Astrocyte of the hippocampus (primary cell): ENCODE measurements around the gene RXRA.

Experiments
- DNase-seq: peaks from one replicate; pipeline ENCODE4 v3.0.0; 2011; ENCODE audit warnings: low read depth, low spot score

Gene RXRA

DNA sequence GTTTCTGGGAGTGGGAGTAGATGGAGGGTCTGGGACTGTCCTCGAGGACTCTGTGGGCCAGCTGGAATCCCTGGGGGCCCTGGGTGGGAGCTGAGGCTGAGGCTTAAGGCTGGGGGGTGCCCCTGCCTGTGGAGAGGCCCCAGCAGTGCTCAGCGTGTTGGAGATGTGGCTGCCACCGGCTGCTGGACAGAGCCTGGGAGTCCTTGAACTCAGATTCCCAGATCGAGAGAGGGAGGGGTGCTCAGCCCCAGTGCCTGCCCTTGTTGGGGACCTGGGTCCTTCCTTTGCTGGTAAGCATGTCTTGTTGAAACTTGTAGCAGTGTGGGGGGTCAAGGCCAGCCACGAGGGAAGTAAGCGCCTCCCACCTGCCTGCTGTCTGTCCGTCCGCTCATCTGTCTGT lies 10.7 kb downstream of the RXRA start:
- no peak for DNase-seq

DNA sequence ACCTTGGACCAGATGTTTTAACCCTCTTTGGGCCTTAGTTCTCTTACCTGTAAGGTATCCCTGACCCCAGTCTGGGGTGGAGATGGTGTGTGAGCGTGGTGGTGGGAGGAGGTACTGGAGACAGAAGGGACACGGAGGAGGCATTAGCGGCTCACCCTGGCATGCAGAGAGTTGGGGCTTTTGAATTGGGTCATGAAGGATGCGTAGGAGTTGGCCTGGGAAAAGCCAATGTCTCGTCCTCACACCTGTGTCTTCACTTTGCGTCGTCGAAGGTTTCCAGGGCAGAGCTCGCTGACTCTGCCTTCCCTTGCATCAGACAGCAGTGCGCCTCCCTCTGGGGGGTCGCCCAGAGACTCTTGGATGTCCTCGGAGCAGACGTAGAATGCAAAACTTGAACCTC lies 11.2 kb downstream of the RXRA start:
- DNase-seq: no peak

DNA sequence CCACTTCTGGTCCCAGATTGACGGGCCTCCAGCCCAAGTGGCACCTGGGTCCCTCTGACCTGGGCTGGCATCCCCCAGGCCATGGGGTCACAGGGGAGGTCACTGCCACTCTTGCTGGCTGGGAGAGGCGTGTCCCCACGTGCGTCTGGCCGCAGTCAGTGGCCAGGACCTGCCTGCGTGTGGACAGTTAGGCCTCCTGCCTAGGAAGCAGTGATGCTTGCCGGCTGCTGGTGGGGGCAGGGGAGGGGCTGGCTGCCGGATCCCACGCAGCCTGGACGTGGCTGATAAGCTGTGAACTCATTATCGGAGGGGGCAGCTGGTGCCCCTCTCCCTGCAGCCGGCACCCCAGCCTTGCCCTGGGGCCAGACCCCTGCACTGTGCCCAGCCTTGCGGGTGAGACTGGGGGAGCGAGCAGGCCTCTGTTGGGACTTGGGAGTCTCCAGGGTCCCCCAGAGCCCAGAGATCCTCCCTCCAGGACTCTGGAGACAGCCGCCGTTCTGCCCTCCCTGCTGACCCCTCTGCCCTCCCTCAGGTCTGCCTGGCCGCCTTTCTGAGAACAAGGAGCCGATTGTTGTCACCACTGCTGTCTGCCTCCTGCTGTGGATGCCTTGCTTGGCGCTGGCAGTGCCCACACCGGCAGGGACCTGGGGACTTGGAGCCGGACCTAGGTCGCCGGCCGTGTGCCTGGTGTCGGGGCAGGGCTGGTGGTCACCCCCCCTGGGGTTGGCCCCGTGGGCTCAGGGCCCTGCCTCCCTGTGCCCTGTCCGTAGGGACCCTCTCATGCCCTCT lies 12.3 kb downstream of the RXRA start:
- DNase-seq: no peak

DNA sequence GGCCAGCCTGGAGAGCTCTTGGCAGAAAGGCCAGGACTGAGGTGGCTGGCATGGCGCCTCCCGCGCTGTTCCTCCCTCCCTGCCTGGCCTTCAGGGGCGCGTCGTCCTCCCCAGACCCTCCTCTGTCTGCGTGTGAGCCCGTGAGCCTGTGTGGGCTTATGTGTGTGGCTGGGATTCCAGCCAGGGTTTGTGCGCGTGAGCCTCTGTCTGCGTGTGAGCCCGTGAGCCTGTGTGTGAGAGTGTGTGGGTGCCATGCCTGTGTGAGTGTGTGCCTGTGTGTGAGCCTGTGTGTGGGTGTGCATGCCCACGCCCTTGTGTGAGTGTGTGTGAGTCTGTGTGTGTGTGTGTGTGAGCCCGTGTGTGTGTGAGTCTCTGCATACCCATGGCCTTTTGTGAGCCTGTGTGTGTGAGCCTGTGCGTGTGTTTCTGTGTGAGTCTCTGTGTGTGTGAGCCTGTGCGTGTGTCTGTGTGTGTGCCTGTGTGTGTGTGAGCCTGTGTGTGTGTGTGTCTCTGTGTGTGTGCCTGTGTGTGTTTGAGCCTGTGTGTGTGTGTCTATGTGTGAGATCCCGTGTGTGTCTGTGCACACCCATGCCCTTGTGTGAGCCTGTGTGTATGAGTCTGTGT lies 13.0 kb downstream of the RXRA start:
- peak; percentile 64 for DNase-seq

DNA sequence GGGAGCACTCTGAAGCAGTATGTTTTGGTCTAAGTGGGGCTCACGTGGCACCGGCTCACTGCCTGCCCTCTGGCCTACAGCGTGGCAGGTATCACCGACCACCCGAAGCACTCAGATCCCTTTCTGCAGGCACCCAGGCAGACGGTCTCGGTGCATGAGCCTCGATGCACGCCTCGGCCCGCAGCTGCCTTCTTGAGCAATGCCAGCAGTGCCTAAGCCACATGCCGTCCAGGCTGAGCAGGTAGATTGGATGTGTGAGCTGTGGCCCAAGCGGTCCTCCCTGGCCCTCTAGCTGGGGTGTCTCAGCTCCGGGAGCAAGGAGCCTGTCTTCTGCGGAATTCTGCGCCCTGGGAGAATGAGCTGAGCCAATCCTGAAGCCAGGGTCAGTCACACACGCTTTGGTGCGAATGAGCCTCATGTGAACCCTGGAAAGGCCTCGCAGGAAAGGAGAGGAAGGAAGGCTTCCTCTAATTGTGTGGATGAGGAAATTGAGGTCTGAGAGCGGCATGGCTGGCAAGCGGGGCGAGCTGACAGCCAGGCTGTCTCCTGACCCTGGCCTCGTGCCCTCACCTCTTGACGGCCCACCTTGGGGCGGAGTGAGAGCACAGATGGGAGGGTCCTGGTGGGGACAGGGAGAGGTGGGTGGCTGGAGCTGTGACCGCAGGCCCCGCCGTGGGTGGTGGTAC lies 14.4 kb downstream of the RXRA start:
- no peak for DNase-seq

DNA sequence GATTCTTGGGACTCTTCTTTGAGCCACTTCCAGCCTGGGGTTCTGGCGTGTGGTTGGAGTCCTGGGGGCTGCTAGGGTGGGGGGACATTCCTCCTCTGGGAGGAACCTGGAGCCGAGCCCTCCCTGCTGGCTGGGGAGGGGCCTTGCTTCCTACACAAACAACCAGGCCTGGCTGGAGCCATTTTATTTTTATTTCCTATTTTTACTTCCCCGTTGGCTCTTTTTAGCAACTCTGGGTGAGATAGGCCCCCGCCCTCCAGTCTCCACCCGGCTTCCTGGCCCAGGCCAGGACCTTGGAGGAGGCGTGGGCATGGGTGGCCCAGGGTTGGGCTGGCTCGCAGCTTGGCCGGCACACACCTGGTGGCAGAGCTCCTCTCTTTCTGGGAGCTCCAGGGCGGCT lies 15.1 kb downstream of the RXRA start:
- no peak for DNase-seq

DNA sequence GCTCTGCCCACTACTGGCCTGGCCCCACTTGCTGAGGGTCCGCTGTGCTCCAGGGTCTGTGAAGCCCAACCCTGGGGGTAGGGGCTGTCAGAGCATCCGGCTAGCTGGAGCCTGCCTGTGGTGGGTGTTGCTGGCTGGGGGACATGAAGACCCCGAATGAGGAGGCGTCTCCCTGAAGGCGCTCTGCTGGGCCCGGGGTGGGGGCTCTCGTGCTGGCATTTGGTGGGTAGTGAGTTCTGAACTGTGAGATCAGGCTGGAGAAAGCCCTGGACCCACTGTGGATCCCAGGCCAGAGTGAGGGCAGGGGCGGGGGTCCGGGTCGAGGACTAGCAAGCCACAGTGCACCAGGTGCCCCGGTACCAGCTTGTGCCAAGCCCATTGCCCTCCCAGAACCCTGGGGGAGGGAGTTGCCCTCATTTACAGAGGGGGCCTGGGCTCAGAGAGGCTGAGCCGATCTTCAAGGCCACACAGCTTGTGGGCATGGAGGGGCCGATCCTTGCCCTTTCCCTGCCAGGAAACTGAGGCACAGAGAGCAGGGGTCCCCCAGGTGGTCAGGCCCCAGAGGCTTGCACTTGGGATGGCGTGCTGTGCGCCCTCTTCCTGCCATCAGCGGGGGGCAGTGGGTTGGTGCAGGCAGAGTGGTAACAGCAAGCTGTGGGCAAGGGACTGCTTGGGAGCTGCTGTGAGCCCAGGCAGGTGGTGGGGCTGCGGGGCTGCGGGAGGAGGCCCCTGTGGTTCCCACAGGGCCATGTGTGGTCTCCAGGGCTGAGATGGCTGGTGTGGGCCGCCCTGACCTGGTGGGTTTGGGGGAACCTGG lies 15.9 kb downstream of the RXRA start:
- DNase-seq: no peak

DNA sequence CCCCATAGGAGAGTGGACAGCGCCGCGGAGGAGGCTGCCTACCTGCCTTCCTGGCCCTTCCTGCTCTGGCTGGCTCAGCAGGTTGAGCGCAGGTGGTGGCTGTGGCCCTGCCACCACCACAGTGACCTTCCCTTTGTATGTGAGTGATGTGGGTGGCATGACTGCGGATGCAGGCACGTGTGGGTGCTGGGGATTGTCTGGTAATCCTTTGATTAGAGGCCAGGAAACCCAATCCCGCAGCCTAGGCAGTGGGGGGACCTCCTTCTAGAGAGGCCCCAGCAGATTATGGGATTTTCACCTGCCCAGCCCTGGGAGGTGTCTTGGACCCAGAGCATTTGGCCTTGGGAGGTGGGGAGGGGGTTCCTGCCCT lies 16.5 kb downstream of the RXRA start:
- DNase-seq: no peak

DNA sequence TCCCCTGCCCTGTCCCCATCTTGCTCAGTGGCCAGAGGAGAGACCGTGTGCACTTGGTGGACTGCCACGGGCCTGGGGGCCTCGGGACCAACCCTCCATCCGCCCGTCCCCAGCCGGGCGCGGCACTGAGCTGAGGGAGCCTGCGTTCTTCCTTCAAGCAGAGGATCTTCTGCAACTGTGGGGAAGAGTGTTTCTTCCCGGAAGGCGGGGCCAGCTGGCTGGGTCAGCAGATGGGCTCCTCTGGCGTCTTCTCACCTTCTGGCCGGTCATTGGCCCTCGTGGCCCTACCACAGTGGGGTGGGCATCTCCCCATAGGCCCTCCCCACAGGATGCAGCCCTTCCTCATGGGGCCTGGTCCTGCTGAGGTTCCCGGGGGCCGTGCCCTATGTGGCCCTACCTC lies 17.4 kb downstream of the RXRA start:
- DNase-seq: no peak

DNA sequence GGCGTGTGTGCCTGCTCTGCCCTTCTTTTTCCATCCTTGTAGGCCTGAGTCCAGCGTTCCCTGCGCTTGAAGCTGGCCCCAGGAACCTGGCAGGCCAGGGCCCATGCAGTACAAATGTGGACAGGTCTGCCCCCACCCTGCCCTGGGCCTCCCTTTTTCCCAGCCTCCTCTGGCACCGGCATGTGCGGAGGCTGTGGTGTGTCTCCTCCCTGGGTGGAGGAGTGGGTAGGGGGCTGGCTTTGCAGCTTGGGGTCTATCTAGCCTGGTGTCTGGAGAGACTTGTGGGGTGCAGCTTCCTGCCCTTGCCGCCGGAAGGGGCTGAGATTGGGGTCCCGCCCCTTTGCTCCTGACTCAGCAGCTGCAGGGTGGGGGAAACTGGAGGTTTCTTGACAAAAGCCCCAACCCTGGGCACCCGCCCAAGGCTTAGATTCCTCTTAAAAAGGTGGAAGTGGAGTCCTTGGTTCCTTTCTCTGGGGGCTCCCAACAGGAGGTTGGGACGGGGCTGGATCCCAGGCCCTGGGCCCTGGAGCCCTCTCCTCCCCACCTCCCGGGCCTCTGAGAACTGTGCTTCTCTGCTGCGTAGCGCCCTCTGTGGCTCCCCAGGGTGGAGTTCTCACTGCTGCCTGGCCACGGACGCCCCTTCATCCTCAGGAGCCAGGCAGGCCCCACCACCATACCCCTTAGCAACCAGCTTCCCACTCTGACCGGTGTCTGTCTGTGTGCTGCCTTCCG lies 18.0 kb downstream of the RXRA start:
- peak; percentile 60 for DNase-seq

DNA sequence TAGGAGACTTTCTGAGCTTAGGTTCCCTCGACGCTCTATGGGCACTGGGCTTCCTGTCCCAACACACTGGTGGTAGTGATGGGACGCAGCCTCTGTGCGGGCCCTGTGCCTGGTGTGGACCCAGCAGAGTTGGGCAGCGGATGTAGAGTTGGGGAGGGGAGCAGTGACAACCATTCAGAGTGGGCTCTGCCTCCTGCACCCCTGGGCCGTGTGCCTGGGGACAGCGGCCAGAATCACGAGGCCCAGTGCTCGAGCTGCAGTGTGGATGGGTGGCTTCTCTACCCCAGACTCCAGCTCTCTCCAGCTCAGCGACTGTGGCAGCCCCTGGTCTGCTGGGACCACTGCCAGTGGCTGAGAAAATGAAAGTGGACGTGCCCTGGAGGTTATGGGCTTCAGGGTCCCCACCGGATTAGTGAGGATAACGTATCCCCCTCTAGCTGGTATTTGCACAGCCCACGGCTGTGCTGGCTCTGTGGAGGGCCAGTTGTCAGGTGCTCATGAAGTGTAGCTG lies 18.6 kb downstream of the RXRA start:
- DNase-seq: no peak

DNA sequence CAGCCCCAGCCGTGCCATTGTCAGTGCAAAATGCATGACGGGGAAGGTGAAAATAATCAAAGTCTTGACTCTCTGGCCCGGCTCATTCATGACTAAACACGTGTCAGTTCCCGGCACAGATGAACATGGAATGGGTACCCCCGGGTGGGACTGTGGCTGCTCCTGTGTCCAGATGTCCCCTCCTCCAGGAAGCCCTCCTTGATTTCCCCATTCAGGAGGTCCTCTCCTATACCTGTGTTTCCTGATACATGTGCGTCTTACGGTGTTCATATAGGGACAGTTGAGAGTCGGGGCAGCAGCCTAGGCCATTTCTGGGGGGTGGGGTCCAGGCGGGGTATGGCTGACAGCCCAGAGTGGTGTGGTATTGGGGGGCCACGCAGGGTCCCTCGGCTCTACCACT lies 19.5 kb downstream of the RXRA start:
- no peak for DNase-seq

DNA sequence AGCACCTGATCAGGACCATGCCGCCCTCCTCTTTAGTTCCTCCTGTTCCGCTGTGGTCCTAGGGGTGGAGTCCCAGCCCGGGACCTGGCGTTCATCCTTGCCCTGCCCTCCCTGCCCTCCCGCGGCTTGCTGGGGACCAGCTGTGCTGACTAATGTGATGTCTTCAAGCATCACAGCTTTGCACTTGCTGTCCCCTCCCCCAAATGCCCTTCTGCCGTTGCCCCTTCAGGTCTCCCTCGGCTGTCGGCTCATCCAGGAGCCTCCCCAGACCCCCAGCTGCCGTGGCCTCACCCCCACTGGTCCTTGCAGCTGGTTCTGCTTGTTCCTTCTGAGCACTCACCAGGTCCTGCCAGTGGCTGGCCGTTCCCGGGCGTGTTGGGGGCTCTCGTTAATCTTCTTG lies 19.9 kb downstream of the RXRA start:
- DNase-seq: no peak

DNA sequence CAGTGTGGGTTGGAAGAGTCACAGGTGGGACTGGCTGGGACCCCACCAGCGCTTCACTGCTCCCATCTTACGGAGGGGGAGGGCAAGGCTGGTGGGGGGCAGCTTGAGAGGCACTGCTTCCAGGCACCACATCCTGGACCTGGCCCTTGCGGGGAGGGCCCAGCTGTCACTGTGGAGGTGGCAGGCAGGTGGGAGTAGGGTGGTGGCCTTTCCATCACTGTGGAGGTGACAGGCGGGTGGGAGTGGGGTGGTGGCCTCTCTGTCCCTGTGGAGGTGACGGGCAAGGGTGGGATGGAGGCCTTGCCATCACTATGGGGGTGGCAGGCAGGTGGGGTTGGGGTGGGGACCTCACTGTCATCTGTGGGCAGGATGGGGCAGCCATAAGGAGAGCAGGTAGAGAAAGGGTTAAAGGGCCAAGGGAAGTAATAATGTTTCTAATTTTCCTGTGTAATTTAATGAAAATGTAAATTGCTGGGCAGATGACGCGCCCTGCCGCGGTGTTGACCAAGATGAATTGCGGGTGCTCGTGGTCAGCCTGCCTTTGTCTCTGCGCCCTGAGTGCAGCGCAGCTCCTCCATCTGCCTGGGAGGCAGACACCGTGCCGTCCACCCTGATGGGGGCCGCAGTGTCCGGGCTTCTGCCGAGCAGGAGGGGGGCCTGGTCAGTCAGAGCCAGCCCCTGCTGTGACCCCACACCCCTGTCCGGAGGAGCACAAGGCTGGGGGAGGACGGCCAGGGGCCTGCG lies 20.8 kb downstream of the RXRA start:
- no peak for DNase-seq

DNA sequence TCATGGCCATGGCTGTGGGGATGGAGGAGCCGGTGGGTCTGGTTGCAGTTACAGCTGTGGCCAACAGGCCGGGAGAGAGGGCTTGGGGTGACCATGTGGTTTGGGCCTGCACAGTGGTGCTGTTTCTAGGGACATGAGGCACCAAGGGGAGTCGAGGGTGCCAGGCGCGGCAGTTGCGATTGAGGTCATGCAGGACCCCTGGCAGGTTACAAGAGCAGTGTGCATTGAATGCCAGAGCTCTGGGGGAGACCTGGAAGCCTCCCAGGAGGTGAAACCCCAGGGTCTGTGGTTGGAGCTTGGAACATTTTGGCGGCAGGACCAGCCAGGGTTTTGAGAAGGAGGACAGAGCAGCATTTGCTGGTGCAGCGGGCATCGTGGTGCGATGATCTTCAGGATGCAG lies 21.7 kb downstream of the RXRA start:
- DNase-seq: no peak

DNA sequence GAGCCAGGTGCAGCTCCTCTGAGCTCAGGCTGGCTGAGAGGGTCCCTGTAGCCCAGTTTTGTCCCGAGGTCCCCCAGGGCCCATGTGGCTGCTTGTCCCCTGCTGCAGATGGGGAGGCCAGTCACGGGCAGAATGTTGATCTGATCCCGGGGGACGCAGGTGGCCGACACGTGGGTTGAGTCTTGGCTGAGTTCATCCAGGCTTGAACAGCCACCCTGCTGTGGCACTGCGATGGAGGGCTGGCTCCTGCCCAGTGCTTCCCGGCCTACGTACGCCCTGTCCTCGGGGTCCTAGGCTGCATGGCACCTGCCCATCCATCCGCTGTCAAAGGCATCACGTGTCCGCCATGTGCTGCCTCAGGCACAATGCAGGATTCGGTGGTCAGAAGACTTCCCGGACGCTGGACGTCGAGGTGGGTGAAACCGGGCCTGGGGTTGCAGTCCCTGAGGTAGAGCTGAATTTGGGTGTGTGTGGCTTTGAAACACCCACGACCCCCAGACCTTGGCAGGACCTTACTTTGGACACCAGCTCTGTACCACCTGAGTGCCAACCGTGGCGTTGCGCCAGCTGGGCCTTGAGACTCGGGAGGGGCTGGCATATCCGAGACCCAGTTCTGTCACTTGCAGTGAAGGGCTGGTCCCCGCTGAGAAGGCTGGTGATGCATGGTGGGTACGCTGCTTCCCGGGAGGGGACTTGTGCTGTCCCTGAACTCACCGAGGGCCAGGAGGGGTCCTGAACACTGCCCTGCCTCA lies 22.3 kb downstream of the RXRA start:
- DNase-seq: no peak

DNA sequence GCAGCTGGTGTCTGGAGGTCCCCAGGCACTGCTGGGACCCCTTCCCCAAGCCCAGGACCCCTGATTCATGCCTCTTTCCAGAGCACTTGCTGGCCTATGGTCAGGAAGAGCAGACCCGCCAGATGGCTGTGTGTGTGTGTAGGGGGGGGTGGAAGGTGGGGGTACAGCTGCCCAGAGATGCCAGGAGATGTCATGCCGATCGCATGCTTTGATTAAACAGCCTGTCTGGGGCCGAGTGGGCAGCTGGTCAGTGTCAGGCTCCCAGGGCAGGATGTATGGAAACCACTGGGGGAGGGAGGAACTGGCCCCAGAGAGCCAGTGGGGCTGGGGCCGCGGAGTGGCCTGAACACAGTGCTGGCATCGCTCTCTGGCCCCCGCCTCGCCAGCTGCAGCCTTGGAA lies 23.7 kb downstream of the RXRA start:
- DNase-seq: no peak

DNA sequence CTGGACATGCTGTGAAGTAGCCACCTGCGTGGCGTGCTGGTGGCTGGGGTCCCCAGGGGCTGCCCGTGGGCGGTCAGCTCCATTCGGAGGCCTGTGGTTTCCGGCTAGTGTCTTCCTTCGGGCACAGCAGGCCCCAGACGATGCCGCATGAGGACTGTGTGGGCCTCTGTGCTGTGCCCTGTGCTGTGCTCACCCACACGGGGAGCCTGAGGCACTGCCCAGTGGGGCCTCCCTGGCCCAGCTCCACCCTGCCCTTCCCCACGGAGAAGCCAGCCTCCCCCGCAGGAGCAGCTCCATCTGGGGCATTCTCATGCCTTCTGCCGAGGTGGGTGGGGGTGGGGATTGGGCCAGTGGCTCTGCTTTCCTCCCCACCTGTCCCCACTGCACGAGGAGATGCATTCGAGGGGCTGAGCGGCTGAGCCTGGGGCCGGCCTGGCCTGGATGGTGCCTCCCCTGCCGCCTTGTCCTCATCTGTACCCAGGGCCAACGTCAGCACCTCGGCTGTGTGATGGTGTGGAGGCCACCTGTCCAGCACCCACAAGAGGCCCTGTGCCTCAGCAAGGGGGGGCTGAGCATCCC lies 24.2 kb downstream of the RXRA start:
- no peak for DNase-seq

DNA sequence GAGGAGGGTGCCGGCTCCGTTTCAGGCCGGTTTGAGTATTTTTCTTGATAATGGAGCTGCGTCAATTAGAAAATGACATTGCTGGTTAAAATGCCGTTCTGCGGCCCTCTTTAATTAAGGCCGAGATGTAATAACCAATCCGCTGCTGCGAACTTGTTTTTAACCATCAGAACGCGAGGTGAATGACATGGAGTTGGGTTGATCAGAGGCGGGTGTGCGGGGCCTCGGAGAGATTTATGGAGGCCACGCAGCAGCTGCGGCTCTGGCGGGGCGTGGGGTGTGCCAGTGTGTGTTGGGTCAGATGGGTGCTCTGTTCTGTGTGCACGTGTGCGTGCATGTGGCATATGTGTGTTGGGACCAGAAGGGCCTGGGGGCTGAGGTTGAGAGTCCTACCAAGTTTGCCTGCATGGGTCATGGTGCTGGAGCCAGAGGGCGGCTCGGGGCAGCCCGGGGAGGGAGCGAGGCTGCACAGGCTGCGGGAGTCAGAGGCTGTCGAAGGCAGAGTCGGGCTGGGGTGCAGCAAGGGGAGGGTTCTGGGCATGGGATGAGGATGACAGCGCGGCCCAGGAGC lies 25.4 kb downstream of the RXRA start:
- DNase-seq: no peak
